22Rv1 (cell line): ENCODE measurements around the gene SEMA6A.

Source experiments
- ZFX ChIP-seq: fragments of 450-650 bp; IDR thresholded peaks from 2 replicates; pipeline ENCODE4 v1.6.1; 2017; ENCODE audit warnings: antibody characterized with exemption, borderline replicate concordance
- TF ChIP-seq, protein P1 (sequence below): fragments of 450-650 bp; IDR thresholded peaks from 2 replicates; pipeline ENCODE4 v1.5.1; 2017; ENCODE audit warnings: mild to moderate bottlenecking

DNA sequence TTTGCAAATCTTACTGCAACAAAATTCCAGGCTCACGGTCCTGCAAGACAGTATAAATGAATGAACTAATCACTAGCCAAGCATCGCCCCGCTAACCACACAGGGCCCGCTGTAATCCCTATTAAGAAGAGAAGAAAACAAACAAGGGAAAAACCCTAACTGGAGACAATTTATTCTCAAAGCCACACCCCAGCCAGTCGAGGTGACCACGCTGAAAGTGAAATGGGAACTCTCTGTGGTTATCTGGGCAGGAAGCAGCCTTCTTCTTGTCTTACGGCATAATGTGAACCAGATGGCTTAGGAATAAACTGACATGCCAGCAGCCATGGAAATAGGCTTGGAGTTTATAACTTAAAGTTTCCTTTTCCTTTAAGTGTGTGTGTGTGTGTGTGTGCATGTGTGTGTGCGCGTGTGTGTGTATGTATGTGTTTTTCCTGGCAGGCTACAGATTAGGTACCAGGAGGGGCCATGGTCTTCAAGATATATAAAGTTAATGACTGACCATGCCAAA, 120.2 kb downstream of the SEMA6A start:
- TF ChIP-seq, protein P1, sequence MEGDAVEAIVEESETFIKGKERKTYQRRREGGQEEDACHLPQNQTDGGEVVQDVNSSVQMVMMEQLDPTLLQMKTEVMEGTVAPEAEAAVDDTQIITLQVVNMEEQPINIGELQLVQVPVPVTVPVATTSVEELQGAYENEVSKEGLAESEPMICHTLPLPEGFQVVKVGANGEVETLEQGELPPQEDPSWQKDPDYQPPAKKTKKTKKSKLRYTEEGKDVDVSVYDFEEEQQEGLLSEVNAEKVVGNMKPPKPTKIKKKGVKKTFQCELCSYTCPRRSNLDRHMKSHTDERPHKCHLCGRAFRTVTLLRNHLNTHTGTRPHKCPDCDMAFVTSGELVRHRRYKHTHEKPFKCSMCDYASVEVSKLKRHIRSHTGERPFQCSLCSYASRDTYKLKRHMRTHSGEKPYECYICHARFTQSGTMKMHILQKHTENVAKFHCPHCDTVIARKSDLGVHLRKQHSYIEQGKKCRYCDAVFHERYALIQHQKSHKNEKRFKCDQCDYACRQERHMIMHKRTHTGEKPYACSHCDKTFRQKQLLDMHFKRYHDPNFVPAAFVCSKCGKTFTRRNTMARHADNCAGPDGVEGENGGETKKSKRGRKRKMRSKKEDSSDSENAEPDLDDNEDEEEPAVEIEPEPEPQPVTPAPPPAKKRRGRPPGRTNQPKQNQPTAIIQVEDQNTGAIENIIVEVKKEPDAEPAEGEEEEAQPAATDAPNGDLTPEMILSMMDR: no peak
- TF ChIP-seq ZFX: no peak
